ENCODE results near the gene CD58.

DNA sequence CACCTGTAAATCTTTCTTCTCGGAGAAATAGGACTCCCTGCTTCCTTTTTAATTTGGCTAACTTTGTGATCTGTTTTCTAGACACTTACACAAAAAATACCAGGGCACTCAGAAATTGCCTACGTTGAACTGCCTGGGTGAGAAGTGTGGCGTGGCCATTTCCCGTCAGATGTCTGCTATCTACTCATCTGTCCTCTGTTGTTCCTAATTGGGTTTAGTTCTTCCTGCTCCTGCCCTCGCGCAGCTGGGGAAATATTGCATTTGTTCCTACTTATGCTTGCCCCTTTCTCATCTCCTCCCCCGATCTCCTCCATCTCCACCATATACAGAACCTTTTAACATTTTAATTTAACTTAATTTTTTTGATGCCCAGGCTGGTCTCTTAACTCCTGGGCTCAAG is 55.1 kb downstream of the CD58 start:
- TF ChIP-seq, protein P1, sequence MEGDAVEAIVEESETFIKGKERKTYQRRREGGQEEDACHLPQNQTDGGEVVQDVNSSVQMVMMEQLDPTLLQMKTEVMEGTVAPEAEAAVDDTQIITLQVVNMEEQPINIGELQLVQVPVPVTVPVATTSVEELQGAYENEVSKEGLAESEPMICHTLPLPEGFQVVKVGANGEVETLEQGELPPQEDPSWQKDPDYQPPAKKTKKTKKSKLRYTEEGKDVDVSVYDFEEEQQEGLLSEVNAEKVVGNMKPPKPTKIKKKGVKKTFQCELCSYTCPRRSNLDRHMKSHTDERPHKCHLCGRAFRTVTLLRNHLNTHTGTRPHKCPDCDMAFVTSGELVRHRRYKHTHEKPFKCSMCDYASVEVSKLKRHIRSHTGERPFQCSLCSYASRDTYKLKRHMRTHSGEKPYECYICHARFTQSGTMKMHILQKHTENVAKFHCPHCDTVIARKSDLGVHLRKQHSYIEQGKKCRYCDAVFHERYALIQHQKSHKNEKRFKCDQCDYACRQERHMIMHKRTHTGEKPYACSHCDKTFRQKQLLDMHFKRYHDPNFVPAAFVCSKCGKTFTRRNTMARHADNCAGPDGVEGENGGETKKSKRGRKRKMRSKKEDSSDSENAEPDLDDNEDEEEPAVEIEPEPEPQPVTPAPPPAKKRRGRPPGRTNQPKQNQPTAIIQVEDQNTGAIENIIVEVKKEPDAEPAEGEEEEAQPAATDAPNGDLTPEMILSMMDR (IDR thresholded peaks at IDR 0.05; ENCODE audit: low read depth, low read length): no peak
- TF ChIP-seq POLR2A (IDR thresholded peaks at IDR 0.05; ENCODE audit: extremely low read depth, insufficient read length): no peak
